GM19455 (cell line): ENCODE results near the gene ZFP82.

Source experiments
- ATAC-seq: cut with Tn5 transposase; IDR thresholded peaks from one replicate; pipeline ENCODE4 v1.9.1; 2021; ENCODE audit not compliant: unreplicated experiment

ZFP82 gene

GRCh38 chr19:36373638-36374156, 44.7 kb downstream of the ZFP82 start:
- ATAC-seq = no peak

DNA sequence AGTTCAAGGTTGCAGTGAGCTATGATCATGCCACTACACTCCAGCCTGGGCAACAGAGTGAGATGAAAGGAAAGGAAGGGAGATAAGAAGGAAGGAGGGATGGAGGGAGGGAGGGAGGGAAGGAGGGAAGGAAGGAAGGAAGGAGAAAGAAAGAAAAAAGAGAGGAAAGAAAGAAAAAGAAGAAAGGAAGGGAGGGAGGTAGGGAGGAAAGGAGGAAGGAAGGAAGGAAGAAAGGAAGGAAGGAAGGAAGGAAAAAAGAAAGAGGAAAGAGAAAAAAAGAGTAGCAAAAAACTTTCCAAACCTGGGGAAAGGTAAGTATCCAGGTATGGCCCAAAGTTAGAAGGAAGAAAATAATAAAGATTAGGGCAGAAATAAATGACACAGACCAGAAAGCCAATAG, 46.6 kb downstream of the ZFP82 start:
- no peak for ATAC-seq

DNA sequence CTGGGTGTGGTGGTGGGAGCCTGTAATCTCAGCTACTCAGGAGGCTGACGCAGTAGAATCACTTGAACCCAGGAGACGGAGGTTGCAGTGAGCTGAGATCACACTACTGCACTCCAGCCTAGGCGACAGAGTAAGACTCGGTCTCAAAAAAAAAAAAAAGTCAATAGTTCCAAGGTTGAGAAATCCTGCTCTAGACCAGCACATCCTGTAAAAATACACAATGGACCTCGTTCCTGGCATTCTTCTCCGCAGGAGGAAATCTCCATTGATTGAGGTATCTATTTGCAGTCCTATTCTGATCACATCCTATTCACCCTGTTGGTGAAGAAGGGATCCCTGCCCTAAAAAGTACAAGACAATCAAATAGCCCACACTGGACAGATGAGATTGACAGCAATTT, 54.6 kb downstream of the ZFP82 start:
- no peak for ATAC-seq
